ENCODE results near the gene EBF3.
A peak's percentile ranks its signal among the peaks of the same experiment; 100 is the strongest.

The EBF3 gene

DNA sequence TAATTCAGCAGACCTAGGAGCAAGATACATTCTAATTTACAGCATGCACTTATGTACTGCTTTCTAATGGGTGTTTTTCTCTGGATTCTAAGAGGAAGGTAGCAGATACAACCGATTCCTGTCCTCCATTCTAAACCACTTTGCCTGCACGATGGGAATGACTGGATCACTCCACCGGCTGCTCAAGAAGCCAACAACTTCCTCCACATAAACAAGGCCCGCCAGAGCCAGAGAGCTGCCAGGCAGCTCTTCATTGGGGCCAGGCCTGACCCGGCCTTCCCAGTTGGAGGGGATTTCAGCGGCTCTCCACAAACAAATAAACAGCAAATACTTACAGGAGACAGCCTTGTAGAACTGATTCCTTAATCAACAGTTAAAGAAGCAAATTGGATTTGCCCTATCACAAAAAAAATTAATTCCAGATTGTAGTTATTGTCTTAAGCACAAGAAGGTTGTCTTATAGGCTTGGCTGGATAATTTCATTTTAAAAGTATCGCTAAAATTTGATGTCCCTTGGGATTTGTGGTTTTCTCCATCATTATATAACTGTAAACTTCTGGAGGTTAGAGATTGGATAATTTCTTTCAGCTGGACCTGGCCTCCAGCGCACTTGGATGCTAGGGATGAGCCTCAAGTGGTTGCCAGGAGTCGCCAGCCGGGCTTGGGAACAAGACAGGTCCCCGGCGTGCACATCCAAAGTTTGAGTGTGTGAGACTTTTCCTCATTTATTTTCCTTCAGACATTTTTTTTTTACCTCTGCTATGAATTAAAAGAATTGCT, 20.9 kb downstream of the EBF3 start:
- DNase-seq = no peak

DNA sequence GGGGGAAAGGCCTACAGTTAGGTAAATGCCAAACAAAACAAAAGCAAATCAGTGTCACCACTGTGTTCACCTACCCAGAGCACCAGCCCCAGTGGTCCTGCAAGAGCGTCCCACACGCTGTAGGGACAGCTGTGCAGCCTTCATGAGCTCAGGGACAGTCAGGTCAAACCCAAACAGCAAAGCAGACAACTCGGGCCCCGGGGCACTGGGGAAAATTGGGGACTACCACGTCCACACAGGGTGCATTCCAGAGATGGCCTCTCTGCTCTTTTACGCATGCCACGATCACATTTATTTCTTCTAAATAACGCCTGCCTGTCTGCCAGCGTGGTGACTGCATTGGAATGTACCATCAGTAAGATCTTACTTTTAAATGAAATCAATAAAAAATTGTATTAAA, 21.7 kb downstream of the EBF3 start:
- no peak for DNase-seq

DNA sequence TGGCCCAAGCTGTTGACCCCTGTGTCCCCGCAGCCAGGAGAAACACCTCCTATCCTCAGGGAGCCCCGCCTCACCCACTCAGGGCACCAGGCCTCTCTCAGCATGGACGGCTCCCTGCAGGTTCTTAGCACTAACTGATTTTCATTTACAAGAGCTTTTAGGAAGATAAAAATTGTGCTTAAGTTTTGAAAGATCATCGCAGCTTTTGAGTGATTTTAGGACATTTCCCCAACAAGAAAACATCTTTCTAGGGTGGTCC, 22.1 kb downstream of the EBF3 start:
- no peak for DNase-seq

DNA sequence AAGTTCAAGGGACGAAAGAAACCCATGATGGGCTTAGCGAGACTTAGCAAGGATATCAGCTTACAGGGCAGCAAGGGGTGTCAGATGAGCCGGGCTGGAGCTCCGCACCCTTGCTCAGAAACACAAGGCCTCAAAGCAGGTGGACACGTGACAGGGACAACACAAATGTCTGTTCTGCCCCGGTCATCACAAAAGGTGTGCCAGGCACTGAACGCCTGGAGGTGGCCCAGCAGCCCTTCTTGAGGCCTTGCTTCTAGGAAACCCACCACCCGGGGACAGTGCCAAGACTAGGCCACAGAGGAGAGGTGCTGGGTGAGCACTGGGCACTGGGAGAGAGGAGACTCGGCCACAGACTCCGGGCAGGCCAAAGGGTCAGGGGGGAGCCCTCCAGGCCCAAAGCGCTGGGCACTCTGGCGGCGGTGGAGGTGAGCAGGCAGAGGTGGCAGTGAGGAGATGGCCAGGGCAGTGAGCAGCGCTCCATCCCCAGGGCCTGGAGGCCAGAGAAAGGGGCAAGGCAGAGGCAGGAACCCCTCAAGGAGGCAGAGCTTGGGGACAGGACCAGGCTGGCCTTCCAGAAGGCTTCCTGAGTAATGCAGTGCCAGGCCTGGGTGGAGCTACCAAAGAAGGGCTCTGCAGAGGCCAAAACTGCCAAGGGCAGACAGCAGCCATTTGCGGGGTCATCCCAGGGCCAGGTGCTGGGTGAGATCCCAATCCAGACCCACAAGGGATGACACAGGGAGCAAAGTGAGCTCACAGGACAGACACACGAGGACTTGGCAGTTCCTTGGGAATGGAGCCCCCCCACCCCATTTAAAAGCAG, 22.7 kb downstream of the EBF3 start:
- DNase-seq = no peak

DNA sequence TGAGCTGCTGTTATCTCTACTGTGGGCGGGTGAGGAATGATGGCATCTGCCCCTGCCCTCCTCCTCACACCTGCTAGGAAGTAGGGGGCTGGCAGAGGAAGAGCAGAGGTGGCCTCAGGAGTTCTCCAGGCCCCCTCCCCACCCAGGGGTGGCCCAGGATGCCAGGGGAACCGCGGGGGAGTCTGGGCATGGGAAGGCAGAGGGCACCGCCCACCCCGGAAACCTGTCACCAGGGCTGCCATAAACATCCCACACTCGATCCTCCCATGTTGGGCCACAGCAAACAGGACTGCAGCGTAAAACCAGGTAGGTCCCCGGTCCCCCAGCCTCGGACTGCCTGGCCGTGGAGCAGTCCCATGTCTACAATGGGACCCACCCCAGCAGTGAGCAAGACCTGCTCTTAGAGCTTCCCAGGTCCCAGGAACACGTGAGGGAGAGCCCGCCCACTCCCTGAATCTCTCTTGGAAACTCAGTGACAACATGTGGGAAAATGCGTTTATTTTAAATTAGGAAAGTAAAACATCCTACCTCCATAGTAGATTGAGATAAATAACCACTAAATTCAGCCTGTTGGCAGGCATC, 23.4 kb downstream of the EBF3 start:
- DNase-seq = no peak

- DNase-seq = no peak
These were observed 24.4 kb downstream of the EBF3 start for GRCh38 chr10:129939416-129940275.

DNA sequence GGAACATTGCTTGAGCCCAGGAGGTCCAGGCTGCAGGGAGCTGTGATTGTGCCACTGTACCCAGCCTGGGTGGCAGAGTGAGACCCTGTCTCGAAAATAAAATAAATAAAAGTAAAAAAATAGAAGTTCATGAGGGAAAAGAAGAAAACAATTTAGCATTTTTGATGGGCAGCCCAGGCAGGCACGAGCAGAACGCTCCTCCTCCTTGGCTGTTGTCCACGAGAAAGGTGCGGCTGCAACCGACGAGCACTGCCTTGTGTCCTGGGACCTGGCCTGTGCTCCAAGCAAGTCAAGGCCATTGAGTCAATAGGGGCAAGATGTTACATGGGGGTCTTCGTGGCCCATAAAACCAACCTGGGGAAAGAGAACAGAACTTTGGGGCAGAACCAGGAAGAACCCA, 25.6 kb downstream of the EBF3 start:
- DNase-seq = no peak

DNA sequence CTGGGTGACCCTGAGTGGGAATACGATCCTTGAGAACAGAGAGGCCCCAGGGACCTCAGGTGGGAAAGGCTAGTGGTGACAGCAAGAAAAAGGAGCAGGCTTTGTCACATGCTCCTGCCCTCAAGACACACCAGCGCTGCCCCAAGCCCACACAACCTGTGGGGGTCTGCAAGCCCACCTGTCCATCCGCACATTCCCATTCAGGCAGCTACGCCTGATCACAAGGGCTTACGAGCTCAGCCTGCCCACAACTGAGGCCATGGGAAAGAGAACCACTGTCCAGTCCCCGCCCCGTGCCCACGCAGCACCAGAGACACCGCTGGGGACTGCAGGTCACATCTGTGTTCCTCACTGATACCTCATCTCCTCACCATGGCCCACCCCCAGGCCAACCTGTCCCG, 26.7 kb downstream of the EBF3 start:
- no peak for DNase-seq

DNA sequence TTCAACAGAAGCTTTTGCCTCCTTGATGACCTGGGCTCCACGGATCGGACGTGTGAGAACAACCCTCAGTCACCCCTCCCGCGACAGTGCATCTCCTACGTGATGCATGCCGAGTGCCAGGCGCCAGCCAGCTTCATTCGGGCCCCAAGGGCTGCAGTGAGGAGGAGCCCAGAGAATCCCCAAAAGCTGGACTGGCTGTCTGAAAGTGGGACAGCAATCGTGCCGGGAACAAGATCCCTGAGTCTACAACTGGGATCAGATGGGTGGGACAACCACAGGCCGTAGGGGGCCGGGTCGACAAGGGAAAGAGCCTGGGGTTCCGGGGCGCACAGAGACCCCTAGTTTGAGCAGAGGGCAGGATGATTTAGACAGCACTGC, 27.2 kb downstream of the EBF3 start:
- no peak for DNase-seq

- no peak for DNase-seq
These were observed 27.7 kb downstream of the EBF3 start for GRCh38 chr10:129936266-129936922.

- DNase-seq = peak; percentile 67
These were observed 28.3 kb downstream of the EBF3 start for GRCh38 chr10:129935867-129936152.

DNA sequence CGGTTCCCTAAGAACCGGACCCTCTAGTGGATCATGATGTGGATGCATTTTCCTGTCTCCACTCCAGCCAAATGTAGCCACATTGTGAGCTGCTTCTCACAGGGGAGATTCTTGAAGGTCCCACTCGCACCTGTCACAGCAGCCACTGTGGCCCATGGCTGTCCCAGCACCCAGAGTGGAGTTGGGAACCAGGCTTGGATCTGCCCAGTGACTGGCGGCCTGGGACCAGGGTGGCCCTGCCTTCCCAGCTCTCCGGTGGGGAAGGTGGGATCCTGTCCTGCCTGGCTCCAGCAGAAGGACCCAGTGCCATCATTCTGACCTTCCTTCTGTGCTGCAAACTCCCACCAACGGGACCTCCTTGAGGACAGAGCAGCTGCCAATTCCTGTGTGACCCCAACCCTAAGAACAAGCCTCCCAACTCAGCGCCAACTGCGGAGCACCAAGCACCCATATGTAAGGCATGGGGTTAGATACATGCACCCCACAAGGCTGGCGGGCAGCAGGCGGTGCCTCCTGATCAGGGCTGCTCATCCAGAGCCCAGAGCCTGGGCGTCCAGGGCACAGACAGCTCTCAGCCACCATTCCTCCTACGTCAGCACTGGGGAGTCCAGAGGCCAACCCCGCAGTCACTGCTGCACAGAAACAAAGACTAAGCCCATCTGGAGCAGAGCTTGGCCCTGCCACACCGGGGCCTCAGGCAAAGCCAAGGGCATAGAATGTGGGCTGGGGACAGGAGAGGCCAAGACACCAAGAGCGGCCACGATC, 28.8 kb downstream of the EBF3 start:
- no peak for DNase-seq

- no peak for DNase-seq
These were observed 29.7 kb downstream of the EBF3 start for GRCh38 chr10:129934196-129934925.

DNA sequence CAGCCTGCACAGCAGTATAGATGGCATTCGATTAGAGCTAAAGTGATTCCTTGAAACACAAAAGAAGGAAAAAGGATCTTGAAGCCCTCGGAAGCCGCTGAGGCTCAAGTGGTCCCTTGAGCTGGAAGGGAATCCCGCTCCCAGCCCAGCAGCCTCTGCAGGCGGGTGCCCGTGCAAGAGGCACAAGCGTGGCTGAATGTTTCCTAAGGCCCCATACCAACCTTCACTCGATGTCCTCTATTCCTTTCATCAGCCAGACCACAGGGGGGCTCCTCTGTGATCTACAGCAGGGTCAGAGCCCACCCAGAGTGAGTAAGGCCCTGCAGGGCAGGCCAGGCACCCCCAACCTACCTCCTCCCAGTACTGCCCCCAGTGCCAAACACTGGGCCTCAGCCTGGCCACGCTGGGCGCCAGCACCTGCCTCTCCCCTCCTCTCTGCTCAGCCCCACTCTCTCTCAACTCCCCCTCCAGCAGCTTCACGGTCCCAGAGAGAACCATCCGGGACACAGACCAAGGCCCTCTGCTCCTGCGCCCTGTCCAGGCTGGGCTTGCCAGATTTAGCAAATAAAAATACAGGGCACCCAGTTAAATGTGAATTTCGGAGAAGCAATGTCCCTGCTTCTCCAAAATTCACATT, 30.5 kb downstream of the EBF3 start:
- DNase-seq = no peak

GRCh38 chr10:129932751-129933433, 31.2 kb downstream of the EBF3 start:
- no peak for DNase-seq

DNA sequence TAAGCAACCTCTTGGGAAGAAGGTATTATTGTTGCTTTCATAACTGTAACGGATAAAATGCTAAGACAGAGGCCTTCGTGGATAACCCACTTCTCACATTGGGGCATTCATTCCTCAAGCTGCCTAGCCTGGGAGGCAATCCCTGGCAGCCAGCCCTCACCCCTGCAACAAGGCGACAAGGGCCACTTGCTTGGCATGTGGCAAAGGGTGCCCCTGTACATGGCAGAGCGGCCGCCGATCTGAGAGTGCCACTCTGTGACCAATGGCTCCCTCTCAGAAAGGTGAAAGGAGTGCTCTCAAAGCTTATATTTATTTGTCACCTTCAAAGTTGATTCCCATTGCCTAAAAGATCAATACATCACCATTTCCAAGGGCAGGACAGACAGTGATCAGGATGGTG, 31.9 kb downstream of the EBF3 start:
- DNase-seq = no peak

- DNase-seq = no peak
These were observed 34.5 kb downstream of the EBF3 start for GRCh38 chr10:129929343-129930292.

- DNase-seq = no peak
These were observed 36.5 kb downstream of the EBF3 start for GRCh38 chr10:129927351-129928120.

All from NCI-H1105 (cell line).